GM12872 (cell line): ENCODE measurements around the gene FARP1.

Experiments
- CTCF ChIP-seq: IDR thresholded peaks from 3 replicates; pipeline ENCODE4 v1.5.1; 2011; ENCODE audit warnings: low read depth, mild to moderate bottlenecking, low read length, moderate library complexity; ENCODE audit not compliant: insufficient read depth

The FARP1 gene

DNA sequence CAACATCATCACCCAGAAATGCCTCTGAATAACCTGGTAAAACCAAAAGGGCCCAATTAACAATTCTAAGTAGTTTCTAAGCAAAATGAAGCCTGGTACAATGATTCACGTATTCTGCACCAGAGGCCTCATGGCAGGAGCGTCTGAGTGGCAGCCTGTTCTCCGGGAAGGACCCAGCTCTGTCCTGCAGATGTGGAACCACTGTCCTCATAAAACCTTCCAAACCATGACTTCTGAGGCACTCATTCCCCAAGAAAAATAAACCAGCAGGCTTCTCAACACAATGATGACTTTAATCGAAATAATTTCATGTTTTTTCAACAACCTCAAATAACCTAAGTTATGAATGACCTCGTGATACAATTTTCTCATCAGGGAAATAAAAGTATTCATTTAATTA lies 344.1 kb downstream of the FARP1 start:
- TF ChIP-seq CTCF, result no peak

GRCh38 chr13:98487522-98487921 lies 344.6 kb downstream of the FARP1 start:
- no peak for TF ChIP-seq CTCF

- TF ChIP-seq CTCF, result no peak
These were observed 345.8 kb downstream of the FARP1 start for GRCh38 chr13:98488736-98489135.

GRCh38 chr13:98489446-98490194 lies 346.7 kb downstream of the FARP1 start:
- no peak for TF ChIP-seq CTCF

GRCh38 chr13:98490195-98490836 lies 347.4 kb downstream of the FARP1 start:
- TF ChIP-seq CTCF, result no peak

DNA sequence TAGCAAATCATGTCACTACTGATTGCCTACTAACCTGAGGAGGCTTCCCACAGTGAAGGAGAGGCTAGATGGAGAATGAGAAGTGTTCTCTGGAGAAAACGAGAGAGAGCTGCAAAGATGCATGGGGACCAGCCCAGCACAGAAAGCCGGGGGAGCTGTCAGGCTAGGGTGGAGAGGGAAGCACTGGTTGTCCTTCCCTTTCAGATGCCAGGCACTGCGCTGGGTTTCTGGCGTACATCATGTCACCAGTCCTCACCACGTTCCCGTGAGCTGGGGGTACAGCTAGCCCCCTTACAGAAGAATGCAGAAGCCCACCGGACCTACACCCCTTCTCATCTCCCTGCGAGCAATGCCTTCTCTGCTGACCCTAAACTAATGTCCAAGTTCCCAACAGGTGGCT lies 348.0 kb downstream of the FARP1 start:
- TF ChIP-seq CTCF, result no peak

DNA sequence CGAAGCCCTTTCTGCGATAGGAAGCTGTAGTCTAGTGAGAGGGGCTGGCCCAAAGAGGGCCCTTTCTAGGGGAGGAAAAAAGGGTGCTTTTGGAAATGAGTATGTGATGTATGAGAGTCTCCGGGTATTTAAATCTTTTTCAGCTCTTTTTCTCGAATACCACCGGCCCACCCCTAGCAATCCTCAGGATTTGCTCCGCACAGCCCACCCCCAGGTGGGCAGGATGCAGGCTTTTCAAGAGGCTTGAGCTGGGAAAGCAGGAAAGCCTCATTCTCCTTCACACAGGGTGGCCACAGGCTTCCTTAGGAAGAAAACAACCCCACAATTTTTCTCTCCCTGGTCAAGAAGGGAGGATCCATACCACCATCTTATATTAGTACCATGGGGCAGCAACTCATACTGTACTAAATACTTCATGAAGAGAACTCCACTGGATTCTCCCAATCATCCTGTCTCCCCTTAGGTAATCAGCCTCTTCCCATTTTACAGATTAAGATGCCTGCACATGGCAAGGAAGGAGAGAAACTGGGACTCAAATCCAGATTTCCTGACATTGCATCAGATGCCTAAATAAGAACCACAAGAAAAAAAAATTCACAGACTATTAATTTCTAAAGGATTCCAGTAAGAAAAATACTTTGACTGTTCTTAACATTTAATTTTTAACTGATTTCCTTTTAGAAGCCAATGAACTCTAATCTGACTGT lies 349.6 kb downstream of the FARP1 start:
- TF ChIP-seq CTCF, result no peak
